Heart left ventricle (tissue), 16 donors: ENCODE results near the gene TMEM176B. TPM values are rescaled to one million over a fixed set of nuclear protein-coding genes. Genes with fewer than 3 reads are reported as not detected.
A peak's percentile ranks its signal among the peaks of the same experiment; 100 is the strongest.

ENCODE experiments used
- ATAC-seq, 4 donors: fragments of 200-7000 bp; cut with Tn5 transposase; one replicate each; pipeline ENCODE4 v1.9.1; 2020 to 2022; ENCODE audit warnings: moderate library complexity in 4 of 4, mild to moderate bottlenecking in 3 of 4, moderate number of reproducible peaks in 1 of 4
- DNase-seq, 5 donors: peaks; one replicate each; pipeline ENCODE4 v3.0.0-alpha.2; 2020
- H3K27ac ChIP-seq, 12 donors: fragments of 200-600 bp; sonication (generic) in 4 of 12; one replicate each; pipeline versions ENCODE4 v1.5.0 to v1.8.0; 2016 to 2022; ENCODE audit warnings: mild to moderate bottlenecking in 2 of 12
- H3K27me3 ChIP-seq, 9 donors: fragments of 200-600 bp; sonication (generic) in 2 of 9; one replicate each; pipeline versions ENCODE4 v1.5.1 to v1.8.0; 2016 to 2022; ENCODE audit warnings: mild to moderate bottlenecking in 3 of 9
- H3K36me3 ChIP-seq, 9 donors: fragments of 200-600 bp; sonication (generic) in 2 of 9; one replicate each; pipeline versions ENCODE4 v1.5.0 to v1.8.0; 2018 to 2022; ENCODE audit warnings: mild to moderate bottlenecking in 2 of 9
- H3K4me1 ChIP-seq, 12 donors: fragments of 200-600 bp; sonication (generic) in 4 of 12; one replicate each; pipeline versions ENCODE4 v1.5.0 to v1.8.0; 2016 to 2022; ENCODE audit warnings: mild to moderate bottlenecking in 3 of 12
- H3K4me3 ChIP-seq, 12 donors: fragments of 200-600 bp; sonication (generic) in 4 of 12; one replicate each; pipeline versions ENCODE4 v1.5.0 to v1.8.0; 2017 to 2022; ENCODE audit warnings: mild to moderate bottlenecking in 9 of 12, moderate library complexity in 4 of 12
- H3K9me3 ChIP-seq, 12 donors: fragments of 200-600 bp; sonication (generic) in 4 of 12; one replicate each; pipeline versions ENCODE4 v1.5.0 to v1.8.0; 2016 to 2022; ENCODE audit warnings: mild to moderate bottlenecking in 1 of 12
- CTCF ChIP-seq, 12 donors: fragments of 200-600 bp; sonication (generic) in 4 of 12; IDR thresholded peaks; one replicate each; pipeline versions ENCODE4 v1.5.0 to v1.8.0; 2018 to 2022; ENCODE audit warnings: antibody characterized with exemption in 12 of 12, mild to moderate bottlenecking in 5 of 12
- POLR2A ChIP-seq, 2 donors: fragments of 450-650 bp; IDR thresholded peaks; one replicate each; pipeline ENCODE4 v1.6.1; 2017; ENCODE audit warnings: antibody characterized with exemption in 2 of 2, mild to moderate bottlenecking in 2 of 2, moderate library complexity in 2 of 2
- WGBS, 4 donors: extraction: QIAGEN DNeasy Blood & Tissue Kit in 2 of 4; methylation state at CpG; one replicate each; pipeline versions ENCODE4 v1.1.5 to v1.1.7; 2013 to 2018; 5-methylcytosine and 5-hydroxymethylcytosine counted together
- intact Hi-C, 10 donors: fragments of 100-400 bp; cut with DNase I; formaldehyde crosslinking; loops; one replicate each; pipeline versions ENCODE4 v1.11.1 to v1.14.2; 2022
- long read RNA-seq, 3 donors: library from polyadenylated mRNA; unstranded; transcript quantifications; one replicate each; pipeline ENCODE4 v2.0.0, GENCODE V29; 2020 to 2021
- polyA plus RNA-seq, 2 donors: library from polyadenylated mRNA; stranded (reverse); fragments of 200-250 nt; gene quantifications; one replicate each; pipeline ENCODE4 v1.2.3, GENCODE V29; 2013
- total RNA-seq, 9 donors: library from RNA; depleted of rRNA in 2 of 9; stranded (reverse); fragments of >200 nt in 2 of 9; fragmentation: NEBNext Ultra II Directional in 3 of 9; extraction: Animal tissue kit (Norgen Biotek cat#: 25700) in 3 of 9; gene quantifications; one replicate each; pipeline versions ENCODE4 v1.1.0 to v1.2.4, GENCODE V29; 2016 to 2023
- donor health status: ischemic (EF 13 %, LVEDD 7.1; RV severe dilation, severe dysfunction).
- donor health status: healthy with polysubstance abuse.
- donor health status: DM: no; HTN: yes; CAD: no.
- donor health status: DM: no; HTN: no; CAD: no.
- donor health status: ischemic (EF 25% LVEDD 6.9; RV normal size, moderate dysfunction).
- donor health status: ischemic (EF 25% LVEDD 5.7; RV mildly dilated, moderate dysfunction).
- donor health status: healthy.
- donor health status: DM: yes; HTN: yes; CAD: no.
- donor health status: ischemic (EF 35%, LVEDD 5.7; RV mildly dilated, moderate dysfunction).
- donor health status: nonischemic (EF 11% LVEDD 7.7; RV severe dilation, severe dysfunction).
- donor health status: DM: yes; HTN: yes; CAD: no.
- donor health status: PGD.
- donor health status: ischemic (EF 29% LVEDD 5.4; RV normal size, mild dysfunction).
- donor health status: nonischemic (EF 23%, LVEDD 6.1; RV moderate dilation, normal function).

Gene TMEM176B
- total RNA-seq, result 100 to 1,000 TPM in 3 of 9 donors, 10 to 100 TPM in 6; 25.1 to 137 (median 84.4) TPM
- 10 to 100 TPM; 18.9 to 21.2 TPM for polyA plus RNA-seq
- long read RNA-seq, donor 1, transcript TMEM176B-201 (7 exons, 1,129 nt), result major isoform, 17 of 29 reads
- long read RNA-seq, donor 1, partial matches to known transcripts, result 4 of 29 reads
- long read RNA-seq, donor 1, other reads (novel, unspliced or antisense), result 4 of 29 reads
- long read RNA-seq, donor 2, transcript TMEM176B-202 (6 exons, 1,206 nt), result minor isoform, 21 of 497 reads
- long read RNA-seq, donor 2, transcript TMEM176B-205 (6 exons, 1,006 nt), result minor isoform, 8 of 497 reads
- long read RNA-seq, donor 2, transcript TMEM176B-201 (7 exons, 1,129 nt), result major isoform, 396 of 497 reads
- long read RNA-seq, donor 2, partial matches to known transcripts, result 8 of 497 reads
- long read RNA-seq, donor 2, other reads (novel, unspliced or antisense), result 60 of 497 reads
- long read RNA-seq, donor 3, transcript TMEM176B-201 (7 exons, 1,129 nt), result major isoform, 29 of 33 reads
- long read RNA-seq, donor 3, partial matches to known transcripts, result 2 of 33 reads
- long read RNA-seq, donor 3, other reads (novel, unspliced or antisense), result 2 of 33 reads

GRCh38 chr7:150799741-150800580, at the start of gene TMEM176B:
Gene TMEM176B, minus strand, starts transcription at chr7:150800364. Its CDS starts 3,795 bp downstream, at chr7:150796569.
- H3K4me1 ChIP-seq, result peaks cover 0 to 45% (median 11%) of the 10 kb centered on the region in 12 donors
- intact Hi-C loops, result no loop called here
- TF ChIP-seq POLR2A (IDR thresholded peaks at IDR 0.05) (no peak), CTCF (IDR thresholded peaks at IDR 0.05) (no peak)
- H3K27ac ChIP-seq, result peak within 1 kb of the TSS in 11 of 12 donors; percentile 8 to 83 (median 63)
- DNase-seq, result peak; percentile 67 to 84 (median 74)
- peaks cover 0 to 17% (median 5%) of the 10 kb centered on the region in 9 donors for H3K36me3 ChIP-seq
- peak within 1 kb of the TSS; percentile 37 to 91 (median 67) for H3K4me3 ChIP-seq
- no peaks in the 10 kb centered on the region for H3K9me3 ChIP-seq
- ATAC-seq, result peak; percentile 68 to 90 (median 84)
- 3 to 27% (median 10%) methylated on average over 31 to 75 of the region's 75 CpGs for WGBS, 4 donors
- H3K27me3 ChIP-seq, result peaks cover 0 to 36% (median 8%) of the 10 kb centered on the region in 9 donors

DNA sequence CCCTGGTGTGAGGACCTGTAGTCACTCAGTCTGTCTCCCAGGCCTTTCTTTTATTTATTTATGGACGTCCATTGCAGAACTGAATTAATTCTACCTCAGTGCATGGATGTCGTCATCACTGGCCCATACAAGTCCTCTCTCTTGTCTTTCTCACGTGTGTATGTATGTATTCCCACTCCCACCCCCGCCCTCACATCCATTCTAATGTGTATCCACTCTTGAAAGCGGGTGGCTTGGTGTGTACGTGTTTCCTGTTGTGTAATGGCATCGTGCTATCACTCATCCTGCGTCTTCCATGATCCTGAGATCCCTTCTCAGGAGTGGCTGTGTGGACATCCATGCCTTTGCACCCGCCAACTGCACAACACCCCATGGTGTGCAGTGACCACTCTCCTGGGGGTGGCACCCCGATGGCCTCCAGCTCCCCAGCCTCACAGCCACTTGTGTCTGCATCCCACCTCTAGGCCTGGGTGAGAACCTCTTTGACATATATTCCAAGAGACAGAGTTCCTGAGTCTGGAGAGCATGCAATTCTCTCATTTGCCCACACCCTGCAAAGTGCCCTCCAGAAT, 49.1 kb upstream of the TMEM176B start:
- ATAC-seq (no peak), DNase-seq (peak in 1 of 5 donors; percentile 7)
- Histone ChIP-seq H3K4me1 (peaks cover 0 to 17% (median 0%) of the 10 kb centered on the region in 12 donors), H3K36me3 (no peaks in the 10 kb centered on the region), H3K27ac (no peak overlapping the region), H3K4me3 (no peak overlapping the region), H3K27me3 (peaks cover 0 to 13% (median 0%) of the 10 kb centered on the region in 9 donors), H3K9me3 (no peaks in the 10 kb centered on the region)
- 84 to 91% (median 87%) methylated on average over 10 of the region's 10 CpGs for WGBS, 4 donors
- intact Hi-C loops, result no loop called here
- TF ChIP-seq CTCF (IDR thresholded peaks at IDR 0.05), result no peak

- Histone ChIP-seq H3K4me3 (no peak overlapping the region), H3K36me3 (no peaks in the 10 kb centered on the region), H3K4me1 (peaks cover 0 to 17% (median 0%) of the 10 kb centered on the region in 12 donors), H3K27ac (no peak overlapping the region), H3K27me3 (peaks cover 0 to 9% (median 0%) of the 10 kb centered on the region in 9 donors), H3K9me3 (no peaks in the 10 kb centered on the region)
- ATAC-seq (no peak), DNase-seq (no peak)
- TF ChIP-seq CTCF (IDR thresholded peaks at IDR 0.05) (no peak), POLR2A (IDR thresholded peaks at IDR 0.05) (no peak)
- intact Hi-C loops, result no loop called here
- WGBS, 4 donors, result 84 to 89% (median 88%) methylated on average over 3 of the region's 3 CpGs
Measured at GRCh38 chr7:150848561-150849115, 48.5 kb upstream of the TMEM176B start.
